ENCODE data around the gene PIMREG. TPM values are rescaled to one million over a fixed set of nuclear protein-coding genes. Genes with fewer than 3 reads are reported as not detected.

Gene PIMREG
- total RNA-seq, 6 donors from 2014 or later: 0.67 to 1.3 (median 0.77) TPM; not detected in 2

- WGBS, 2 donors: 67 to 82% methylated on average over 5 to 27 of the region's 35 CpGs
- no peak overlapping the region for H3K4me3 ChIP-seq
- H3K9me3 ChIP-seq: no peaks in the 10 kb centered on the region
- ATAC-seq (ENCODE audit: low FRiP score in 2 of 2): no peak
- H3K27me3 ChIP-seq: peaks cover 0 to 6% (median 0%) of the 10 kb centered on the region in 4 donors
- H3K27ac ChIP-seq: no peak overlapping the region
- H3K36me3 ChIP-seq: no peaks in the 10 kb centered on the region
- DNase-seq: no peak
- TF ChIP-seq EP300 (IDR thresholded peaks at IDR 0.05) (no peak), POLR2A (IDR thresholded peaks at IDR 0.05) (no peak), CTCF (IDR thresholded peaks at IDR 0.05) (no peak), POLR2AphosphoS5 (IDR thresholded peaks at IDR 0.05) (no peak)
- H3K4me1 ChIP-seq: peaks cover 0 to 7% (median 4%) of the 10 kb centered on the region in 4 donors
Measured at GRCh38 chr17:6454495-6455320, 10.5 kb downstream of the PIMREG start.

GRCh38 chr17:6455321-6455705 is 11.1 kb downstream of the PIMREG start:
- H3K27me3 ChIP-seq: peaks cover 0 to 6% (median 0%) of the 10 kb centered on the region in 4 donors
- 16 to 50% methylated on average over 9 to 32 of the region's 35 CpGs for WGBS, 2 donors
- TF ChIP-seq CTCF (IDR thresholded peaks at IDR 0.05): no peak
- no peak for TF ChIP-seq POLR2A (IDR thresholded peaks at IDR 0.05)
- TF ChIP-seq POLR2AphosphoS5 (IDR thresholded peaks at IDR 0.05): no peak
- no peak for TF ChIP-seq EP300 (IDR thresholded peaks at IDR 0.05)
- peaks cover 0 to 7% (median 4%) of the 10 kb centered on the region in 4 donors for H3K4me1 ChIP-seq
- H3K9me3 ChIP-seq: no peaks in the 10 kb centered on the region
- no peaks in the 10 kb centered on the region for H3K36me3 ChIP-seq
- no peak overlapping the region for H3K27ac ChIP-seq
- peak in 1 of 2 donors; percentile 87 for DNase-seq
- no peak for ATAC-seq (ENCODE audit: low FRiP score in 2 of 2)
- no peak overlapping the region for H3K4me3 ChIP-seq

- 91 to 94% methylated on average over 9 of the region's 9 CpGs for WGBS, 2 donors
- DNase-seq (no peak), ATAC-seq (ENCODE audit: low FRiP score in 2 of 2) (no peak)
- no peak for TF ChIP-seq POLR2A (IDR thresholded peaks at IDR 0.05)
- TF ChIP-seq EP300 (IDR thresholded peaks at IDR 0.05): no peak
- no peak for TF ChIP-seq POLR2AphosphoS5 (IDR thresholded peaks at IDR 0.05)
- TF ChIP-seq CTCF (IDR thresholded peaks at IDR 0.05): no peak
- Histone ChIP-seq H3K9me3 (no peaks in the 10 kb centered on the region), H3K36me3 (peaks cover 0 to 5% (median 0%) of the 10 kb centered on the region in 4 donors), H3K27me3 (peaks cover 0 to 6% (median 0%) of the 10 kb centered on the region in 4 donors), H3K27ac (no peak overlapping the region), H3K4me1 (peaks cover 0 to 7% (median 4%) of the 10 kb centered on the region in 4 donors), H3K4me3 (no peak overlapping the region)
Measured at GRCh38 chr17:6456321-6456720, 12.1 kb downstream of the PIMREG start.

GRCh38 chr17:6456914-6457687 is 12.8 kb downstream of the PIMREG start:
- Histone ChIP-seq H3K36me3 (peaks cover 0 to 5% (median 0%) of the 10 kb centered on the region in 4 donors), H3K4me3 (no peak overlapping the region), H3K4me1 (peaks cover 0 to 7% (median 3%) of the 10 kb centered on the region in 4 donors), H3K27me3 (peaks cover 0 to 6% (median 0%) of the 10 kb centered on the region in 4 donors), H3K27ac (no peak overlapping the region), H3K9me3 (no peaks in the 10 kb centered on the region)
- DNase-seq (no peak), ATAC-seq (ENCODE audit: low FRiP score in 2 of 2) (no peak)
- WGBS, 2 donors: 80 to 83% methylated on average over 14 of the region's 14 CpGs
- TF ChIP-seq POLR2AphosphoS5 (IDR thresholded peaks at IDR 0.05): no peak
- TF ChIP-seq POLR2A (IDR thresholded peaks at IDR 0.05): no peak
- no peak for TF ChIP-seq CTCF (IDR thresholded peaks at IDR 0.05)
- TF ChIP-seq EP300 (IDR thresholded peaks at IDR 0.05): no peak
